HG02759 (cell line): Measurements from ENCODE around the gene CFAP157.

Experiments used
- ATAC-seq: cut with Tn5 transposase; IDR thresholded peaks from one replicate; pipeline ENCODE4 v1.9.1; 2021; ENCODE audit warnings: mild to moderate bottlenecking, moderate library complexity; ENCODE audit not compliant: unreplicated experiment

CFAP157 gene

GRCh38 chr9:127734247-127734746 is 27.5 kb downstream of the CFAP157 start:
- no peak for ATAC-seq

- peak; percentile 84 for ATAC-seq
These were observed 28.1 kb downstream of the CFAP157 start, which contains the start of gene TOR2A for GRCh38 chr9:127734747-127735529. TOR2A (minus strand) TSS chr9:127735294; CDS start chr9:127735270, 24 bp downstream.

- ATAC-seq = no peak
These were observed 28.9 kb downstream of the CFAP157 start for GRCh38 chr9:127735530-127736185.

DNA sequence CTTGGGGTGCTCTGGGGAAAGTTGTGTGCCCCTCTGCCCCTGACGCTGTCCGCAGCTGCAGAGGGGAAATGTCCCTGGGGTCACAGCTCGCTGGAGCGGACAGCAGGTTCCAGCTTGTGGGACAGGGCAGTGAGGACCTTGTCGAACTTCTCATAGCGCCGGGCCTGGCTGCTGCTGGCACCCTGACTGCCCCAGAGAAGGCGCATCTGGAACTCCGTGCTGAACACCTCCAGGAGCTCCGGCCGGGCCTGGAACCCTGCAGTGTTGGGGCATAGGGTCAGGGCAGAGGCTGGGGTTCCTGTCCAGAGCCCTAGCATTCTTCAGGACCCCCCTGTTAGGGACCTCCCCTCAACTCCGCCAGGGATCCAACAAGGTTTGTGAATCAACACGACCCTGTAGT is 31.9 kb downstream of the CFAP157 start:
- ATAC-seq = no peak

GRCh38 chr9:127739614-127740330 is 33.0 kb downstream of the CFAP157 start:
- ATAC-seq = no peak

- no peak for ATAC-seq
These were observed 35.1 kb downstream of the CFAP157 start for GRCh38 chr9:127741831-127742434.

DNA sequence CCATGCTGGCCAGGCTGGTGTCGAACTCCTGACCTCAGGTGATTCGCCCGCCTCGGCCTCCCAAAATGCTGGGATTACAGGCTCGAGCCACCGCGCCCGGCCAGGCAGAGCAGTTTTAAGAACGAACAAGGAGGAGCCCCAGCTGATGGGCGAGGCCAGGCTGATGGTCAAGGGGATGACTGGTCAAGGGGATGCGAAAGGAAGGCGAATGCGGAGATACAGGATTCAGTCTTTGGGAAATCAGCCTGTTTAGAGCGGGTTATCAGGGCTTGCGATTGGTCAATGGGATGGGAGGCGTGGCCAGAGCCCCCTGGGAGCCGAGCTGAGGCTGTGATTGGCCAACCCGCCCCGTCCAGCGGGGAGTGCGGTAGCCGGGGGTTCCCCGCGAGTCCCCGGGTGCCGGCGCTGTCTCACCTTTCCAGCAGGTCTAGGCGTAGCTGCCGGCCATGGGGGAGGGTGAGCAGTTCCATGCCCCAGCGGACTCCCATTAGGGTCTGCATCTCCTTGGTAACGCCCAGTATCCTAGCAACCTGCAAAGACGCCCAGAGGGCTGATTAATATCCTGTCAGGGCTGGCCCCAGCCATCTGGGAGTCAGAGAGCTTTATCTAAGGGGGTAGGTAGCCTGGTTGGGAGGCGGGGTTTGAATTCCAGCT is 35.8 kb downstream of the CFAP157 start:
- no peak for ATAC-seq

- ATAC-seq = no peak
These were observed 37.8 kb downstream of the CFAP157 start for GRCh38 chr9:127744398-127745110.

DNA sequence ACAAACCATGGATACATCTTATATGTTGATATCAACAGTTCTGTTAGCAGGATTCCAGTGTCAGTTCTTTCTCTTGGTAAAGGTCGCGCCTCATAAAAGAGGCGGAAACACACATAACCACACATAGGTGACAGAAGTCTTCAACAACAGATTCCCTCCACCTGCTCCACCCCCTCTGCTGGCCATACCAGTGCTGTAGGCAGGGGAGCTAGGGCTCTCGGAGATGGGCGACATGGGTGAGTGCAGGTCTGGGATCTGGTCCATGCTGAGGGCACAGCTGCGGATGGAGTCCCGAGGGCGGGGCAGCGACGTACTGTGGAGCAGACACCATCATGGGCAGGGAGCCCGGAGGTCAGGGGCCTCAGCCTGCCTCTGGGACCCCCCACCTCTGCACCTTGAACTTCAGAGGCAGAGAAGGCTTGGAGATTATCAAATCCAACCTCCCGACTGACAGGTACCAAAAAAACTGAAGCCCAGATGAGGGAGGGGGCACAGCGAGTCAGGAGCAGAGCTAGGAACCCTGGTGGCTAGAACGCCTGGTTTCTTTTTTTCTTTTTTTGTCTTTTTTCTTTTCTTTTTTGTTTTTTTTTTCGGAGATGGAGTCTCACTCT is 40.3 kb downstream of the CFAP157 start:
- no peak for ATAC-seq

DNA sequence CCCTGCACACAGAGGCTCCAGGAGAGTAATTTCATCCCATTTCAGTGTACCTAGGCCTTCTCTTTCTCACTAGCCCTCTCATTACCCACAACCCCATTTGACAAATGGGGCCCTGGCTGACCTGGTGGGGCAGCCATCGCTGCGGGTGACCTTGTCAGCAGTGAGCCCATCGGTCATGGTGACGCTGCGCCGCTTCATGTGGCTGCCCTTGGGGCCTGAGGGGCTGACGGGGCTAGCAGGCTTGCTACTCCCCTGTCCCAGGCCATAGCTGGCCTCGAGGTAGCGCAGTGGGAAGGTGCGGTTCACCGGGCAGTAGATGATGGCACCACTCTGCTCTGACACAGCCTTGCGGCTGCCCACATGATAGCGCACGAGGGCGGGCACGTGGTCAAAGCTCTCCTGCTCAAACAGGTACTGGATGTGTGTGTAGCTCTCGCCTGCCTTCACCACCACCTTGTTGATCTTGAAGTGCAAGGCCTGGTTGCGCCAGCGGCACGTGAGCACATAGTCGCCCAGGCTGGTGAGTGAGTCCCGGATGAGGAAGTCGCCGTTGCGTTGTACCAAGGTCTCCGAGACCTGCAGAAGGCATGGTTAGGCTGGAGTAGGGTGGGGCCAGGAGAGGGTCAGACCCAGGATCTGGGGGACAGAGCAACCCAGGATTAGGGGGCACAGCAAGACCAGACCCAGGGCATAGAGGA is 42.5 kb downstream of the CFAP157 start:
- no peak for ATAC-seq

- ATAC-seq = no peak
These were observed 44.7 kb downstream of the CFAP157 start for GRCh38 chr9:127751269-127752054.

DNA sequence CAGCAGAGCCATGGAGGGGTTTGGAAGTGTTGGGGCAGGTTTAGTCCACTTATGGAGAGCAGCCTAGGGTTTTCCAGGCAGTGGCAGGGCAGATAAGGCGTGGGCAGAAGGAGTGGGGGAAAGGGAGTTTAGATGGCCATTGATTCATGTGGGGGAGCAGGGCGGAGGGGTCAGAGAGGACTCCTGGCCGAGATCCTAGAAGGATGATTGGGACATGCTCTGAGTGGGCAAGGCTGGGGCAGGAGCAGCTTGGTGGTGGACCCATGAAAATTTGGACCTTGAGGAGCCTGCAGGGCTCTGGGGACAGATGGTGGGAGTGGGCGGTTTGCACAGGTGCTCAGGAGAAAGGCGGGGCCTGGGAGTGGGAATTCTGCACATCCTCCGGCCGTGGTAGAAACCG is 46.4 kb downstream of the CFAP157 start:
- ATAC-seq = no peak

GRCh38 chr9:127753622-127754021 is 46.8 kb downstream of the CFAP157 start:
- ATAC-seq = no peak

DNA sequence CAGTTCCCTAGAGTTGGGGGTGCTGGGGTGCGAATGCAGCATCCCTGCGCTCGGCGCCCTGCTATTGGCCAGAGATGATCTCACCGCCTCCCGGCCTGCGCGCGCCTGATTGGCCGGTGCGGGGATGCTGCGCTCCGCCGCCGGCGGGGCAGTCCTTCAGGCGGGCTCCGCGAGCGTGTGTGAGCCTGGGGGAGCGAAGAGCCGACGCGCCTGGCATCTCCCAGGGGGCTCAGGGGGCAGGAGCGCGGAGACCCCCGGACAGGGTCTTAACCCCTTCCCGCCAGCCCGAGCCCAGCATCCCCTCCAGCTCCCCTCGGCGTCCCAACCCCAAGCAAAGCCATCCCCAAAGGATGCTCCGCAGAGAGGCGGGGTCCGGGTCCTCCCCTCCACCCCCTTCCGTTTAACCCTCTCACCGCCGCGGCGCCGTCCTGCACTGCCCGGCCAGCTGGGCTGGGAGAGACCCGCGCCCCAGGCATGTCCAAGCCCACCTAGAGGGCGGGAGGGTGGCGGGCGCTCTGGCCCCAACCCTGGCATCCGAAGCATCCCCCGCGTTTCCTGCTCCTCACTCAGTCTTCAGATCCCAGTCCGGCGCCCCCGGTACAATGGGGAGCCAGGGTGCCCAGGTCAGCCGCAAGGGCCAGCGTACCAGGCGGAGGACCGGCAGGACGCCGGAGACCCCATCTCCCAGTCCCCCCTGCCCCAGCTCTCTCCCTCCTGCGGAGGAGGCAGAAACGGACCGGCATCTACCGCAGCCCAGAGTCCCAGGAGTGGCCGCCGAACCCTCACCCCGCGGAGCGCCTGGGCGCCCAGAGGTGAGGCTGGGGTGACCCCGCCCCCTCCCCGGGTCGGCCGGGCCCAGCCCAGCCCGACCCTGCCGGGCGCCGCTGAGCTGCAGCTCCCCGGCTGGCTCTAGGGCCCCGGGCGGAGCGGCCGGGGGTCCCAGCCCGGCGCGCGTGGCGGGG is 47.6 kb downstream of the CFAP157 start:
- ATAC-seq = no peak

DNA sequence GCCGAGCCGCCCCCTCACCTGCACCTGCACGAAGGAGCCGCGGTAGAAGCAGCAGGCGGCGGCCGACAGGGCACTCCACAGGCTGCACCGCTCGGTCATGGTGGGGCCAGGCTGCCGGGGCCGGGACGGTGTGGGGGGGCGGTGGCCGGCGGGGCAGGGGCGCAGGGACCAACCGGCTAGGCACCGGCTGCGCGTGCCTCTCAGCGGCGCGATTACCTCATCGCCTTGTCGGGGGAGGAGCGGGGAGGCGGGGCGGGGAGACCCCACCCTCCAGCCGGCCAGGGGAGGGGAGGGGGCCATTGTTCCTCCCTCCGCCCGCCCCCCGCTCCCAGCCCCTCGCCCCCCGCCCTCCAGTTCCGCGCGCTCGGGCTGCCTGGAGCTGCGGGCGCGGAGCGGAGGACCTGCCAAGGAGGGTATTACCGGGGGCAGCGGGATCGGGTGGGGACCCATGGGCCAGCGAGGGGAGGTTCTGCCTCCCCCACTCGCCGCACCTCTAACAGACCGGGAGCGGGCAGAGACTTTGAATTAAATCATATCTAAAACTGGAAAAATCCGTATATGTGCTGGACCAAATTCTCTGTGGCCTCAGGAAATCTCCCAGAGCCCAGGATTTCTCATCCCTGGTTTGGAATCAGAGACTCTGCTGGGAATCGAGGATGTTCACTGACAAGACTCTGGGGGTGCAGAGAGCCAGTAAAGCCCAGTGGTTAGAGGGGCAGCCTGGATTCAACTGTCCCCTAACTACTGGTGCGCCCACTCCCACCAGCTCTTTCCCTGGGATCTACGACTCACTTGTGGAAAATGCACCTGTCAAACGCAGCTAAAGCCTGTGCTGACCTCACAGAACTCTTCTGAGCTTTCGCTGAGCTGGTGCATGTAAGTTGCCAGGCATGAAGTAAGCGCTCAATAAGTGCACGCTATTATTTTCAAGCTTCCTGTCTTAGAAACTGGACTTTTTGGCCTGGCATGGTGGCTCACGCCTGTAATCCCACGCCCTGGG is 48.6 kb downstream of the CFAP157 start:
- ATAC-seq = no peak

DNA sequence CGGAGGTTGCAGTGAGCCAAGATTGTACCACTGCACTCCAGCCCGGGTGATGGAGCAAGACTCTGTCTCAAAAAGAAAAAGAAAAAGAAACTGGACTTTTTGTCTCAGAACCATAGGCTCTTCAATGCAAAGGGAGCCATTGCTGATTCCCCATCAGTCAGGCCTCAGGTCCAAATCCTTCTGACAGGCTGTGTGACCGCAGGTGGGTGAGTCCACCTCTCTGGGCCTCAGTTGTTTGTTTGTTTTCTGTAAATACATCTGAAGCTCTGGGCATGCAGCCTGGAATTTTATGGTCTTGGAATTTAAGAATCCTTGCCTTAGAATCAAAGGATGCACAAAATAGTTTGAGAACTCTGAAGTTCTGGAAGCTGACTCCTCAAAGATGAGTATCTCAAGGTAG is 49.4 kb downstream of the CFAP157 start:
- no peak for ATAC-seq
